Gastrocnemius medialis (tissue), 4 donors: ENCODE results near the gene PRKD3.

Experiments used
- POLR2A ChIP-seq, 2 donors: fragments of 450-650 bp; IDR thresholded peaks; one replicate each; pipeline ENCODE4 v1.6.1; 2017; ENCODE audit warnings: antibody characterized with exemption in 2 of 2, mild to moderate bottlenecking in 2 of 2, moderate library complexity in 2 of 2
- TF ChIP-seq, protein P1 (sequence below), 5 experiments: fragments of 450-650 bp in 3 of 5; fragments of 200-600 bp in 2 of 5; sonication (generic) in 2 of 5; IDR thresholded peaks in 4 of 5; conservative IDR thresholded peaks in 1 of 5; 1 replicate in 4 of 5; 2 replicates in 1 of 5; pipeline ENCODE4 v1.5.1; 2016 to 2019; ENCODE audit warnings: antibody characterized with exemption in 5 of 5, mild to moderate bottlenecking in 3 of 5, moderate library complexity in 3 of 5

DNA sequence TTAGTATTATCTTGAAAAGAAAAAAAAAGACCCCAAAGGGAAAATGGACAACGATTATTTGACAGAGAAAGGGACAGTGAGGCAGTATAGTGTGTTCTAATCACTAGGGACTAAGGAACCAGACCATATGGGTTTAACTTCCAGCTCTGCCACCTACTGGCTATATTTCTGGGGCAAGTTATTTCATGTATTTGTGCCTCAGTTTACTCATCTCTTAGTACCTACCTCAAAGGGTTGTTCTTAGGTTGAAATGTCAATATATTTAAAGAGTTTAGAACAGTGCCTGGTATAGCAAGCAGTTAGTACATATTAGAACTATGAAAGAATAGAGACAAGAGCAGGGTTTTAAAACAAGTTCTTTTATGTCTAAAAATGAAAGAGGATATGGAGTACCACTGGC is 42.7 kb downstream of the PRKD3 start:
- TF ChIP-seq, protein P1, sequence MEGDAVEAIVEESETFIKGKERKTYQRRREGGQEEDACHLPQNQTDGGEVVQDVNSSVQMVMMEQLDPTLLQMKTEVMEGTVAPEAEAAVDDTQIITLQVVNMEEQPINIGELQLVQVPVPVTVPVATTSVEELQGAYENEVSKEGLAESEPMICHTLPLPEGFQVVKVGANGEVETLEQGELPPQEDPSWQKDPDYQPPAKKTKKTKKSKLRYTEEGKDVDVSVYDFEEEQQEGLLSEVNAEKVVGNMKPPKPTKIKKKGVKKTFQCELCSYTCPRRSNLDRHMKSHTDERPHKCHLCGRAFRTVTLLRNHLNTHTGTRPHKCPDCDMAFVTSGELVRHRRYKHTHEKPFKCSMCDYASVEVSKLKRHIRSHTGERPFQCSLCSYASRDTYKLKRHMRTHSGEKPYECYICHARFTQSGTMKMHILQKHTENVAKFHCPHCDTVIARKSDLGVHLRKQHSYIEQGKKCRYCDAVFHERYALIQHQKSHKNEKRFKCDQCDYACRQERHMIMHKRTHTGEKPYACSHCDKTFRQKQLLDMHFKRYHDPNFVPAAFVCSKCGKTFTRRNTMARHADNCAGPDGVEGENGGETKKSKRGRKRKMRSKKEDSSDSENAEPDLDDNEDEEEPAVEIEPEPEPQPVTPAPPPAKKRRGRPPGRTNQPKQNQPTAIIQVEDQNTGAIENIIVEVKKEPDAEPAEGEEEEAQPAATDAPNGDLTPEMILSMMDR (IDR thresholded peaks at IDR 0.05 in 4 of 5, conservative IDR thresholded peaks at IDR 0.05 in 1 of 5) = no peak
- no peak for TF ChIP-seq POLR2A (IDR thresholded peaks at IDR 0.05)
